T-helper 2 cell treated with Interferon-gamma antibody and Interleukin-4, amounts not matched to agents 100 ng/mL and 5 ng/mL, for 36 hours (primary cell): ENCODE measurements around the gene CHD9. TPM values are rescaled to one million over a fixed set of nuclear protein-coding genes. Genes with fewer than 3 reads are reported as not detected.
"Not testable (repeated sequence)": the region's sequence is repeated elsewhere in the genome, so short reads cannot be mapped to it uniquely, and the experiment has no call there.

Experiments used
- intact Hi-C: fragments of 100-400 bp; cut with micrococcal nuclease; formaldehyde crosslinking; loops from one replicate; pipeline ENCODE4 v1.15.1; 2023
- total RNA-seq: library from RNA; stranded (reverse); gene quantifications from 2 replicates; pipeline ENCODE4 v1.2.3, GENCODE V29; 2022

CHD9 gene, protein sequence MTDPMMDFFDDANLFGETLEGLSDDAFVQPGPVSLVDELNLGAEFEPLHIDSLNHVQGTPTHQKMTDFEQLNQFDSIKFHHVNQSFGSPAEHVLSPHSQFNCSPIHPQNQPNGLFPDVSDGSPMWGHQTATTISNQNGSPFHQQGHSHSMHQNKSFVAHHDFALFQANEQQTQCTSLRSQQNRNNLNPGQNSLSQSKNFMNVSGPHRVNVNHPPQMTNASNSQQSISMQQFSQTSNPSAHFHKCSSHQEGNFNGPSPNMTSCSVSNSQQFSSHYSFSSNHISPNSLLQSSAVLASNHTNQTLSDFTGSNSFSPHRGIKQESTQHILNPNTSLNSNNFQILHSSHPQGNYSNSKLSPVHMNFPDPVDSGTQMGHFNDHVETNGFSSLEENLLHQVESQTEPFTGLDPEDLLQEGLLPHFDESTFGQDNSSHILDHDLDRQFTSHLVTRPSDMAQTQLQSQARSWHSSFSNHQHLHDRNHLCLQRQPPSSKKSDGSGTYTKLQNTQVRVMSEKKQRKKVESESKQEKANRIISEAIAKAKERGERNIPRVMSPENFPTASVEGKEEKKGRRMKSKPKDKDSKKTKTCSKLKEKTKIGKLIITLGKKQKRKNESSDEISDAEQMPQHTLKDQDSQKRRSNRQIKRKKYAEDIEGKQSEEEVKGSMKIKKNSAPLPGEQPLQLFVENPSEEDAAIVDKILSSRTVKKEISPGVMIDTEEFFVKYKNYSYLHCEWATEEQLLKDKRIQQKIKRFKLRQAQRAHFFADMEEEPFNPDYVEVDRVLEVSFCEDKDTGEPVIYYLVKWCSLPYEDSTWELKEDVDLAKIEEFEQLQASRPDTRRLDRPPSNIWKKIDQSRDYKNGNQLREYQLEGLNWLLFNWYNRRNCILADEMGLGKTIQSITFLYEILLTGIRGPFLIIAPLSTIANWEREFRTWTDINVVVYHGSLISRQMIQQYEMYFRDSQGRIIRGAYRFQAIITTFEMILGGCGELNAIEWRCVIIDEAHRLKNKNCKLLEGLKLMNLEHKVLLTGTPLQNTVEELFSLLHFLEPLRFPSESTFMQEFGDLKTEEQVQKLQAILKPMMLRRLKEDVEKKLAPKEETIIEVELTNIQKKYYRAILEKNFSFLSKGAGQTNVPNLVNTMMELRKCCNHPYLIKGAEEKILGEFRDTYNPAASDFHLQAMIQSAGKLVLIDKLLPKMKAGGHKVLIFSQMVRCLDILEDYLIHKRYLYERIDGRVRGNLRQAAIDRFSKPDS (N-terminal part only)
- total RNA-seq = 25.6 and 27.4 TPM in 2 replicates

DNA sequence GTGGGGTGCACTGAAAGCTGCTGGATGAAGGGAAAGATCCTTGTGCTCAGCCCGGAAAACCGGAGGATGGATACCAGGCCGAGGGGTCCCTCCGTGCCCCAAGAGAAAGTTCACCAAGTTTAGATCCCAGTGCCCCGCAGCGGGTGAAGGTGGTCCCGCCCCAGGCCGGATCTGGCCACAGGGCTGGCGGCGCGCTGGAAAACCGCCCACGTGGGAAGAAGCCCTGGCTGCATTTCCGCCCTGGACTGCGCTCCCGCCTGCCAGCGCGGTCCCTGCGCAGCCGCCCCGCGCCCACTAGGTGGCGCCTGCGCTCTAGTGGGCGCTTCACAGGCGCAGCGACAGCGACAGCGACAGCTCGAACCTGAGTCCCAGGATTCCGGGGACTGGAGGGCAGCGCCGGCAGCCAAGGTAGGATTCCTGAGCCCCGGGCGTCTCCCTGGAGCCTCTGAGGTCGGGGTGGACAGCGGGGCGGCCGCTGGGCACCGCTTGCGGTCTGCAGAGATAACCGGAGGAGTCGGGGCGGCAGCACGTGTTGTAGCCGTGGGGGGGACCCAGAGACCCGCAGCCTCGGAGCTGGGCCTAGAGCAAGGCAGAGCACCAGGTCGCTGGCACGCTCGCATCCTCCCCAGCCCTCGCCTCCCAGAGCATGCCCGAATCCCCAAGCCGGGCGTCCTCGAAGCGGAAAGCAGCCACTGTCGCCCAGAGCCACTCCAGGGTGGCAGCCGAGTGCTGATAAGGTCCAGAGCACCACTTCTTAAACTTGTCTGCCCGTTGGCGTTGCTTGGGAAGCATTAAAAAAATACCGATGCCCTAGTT lies at the start of gene CHD9:
Gene CHD9 (plus strand): TSS at position 322 of the 816 bp plus-strand sequence. CDS start 101,099 bp downstream, outside the sequence.
- intact Hi-C loops = loop anchor here (1.0 to 10.0 kb wide), 10 partner anchors 44 to 1872 kb away; partner anchors contain the start of gene AKTIP

DNA sequence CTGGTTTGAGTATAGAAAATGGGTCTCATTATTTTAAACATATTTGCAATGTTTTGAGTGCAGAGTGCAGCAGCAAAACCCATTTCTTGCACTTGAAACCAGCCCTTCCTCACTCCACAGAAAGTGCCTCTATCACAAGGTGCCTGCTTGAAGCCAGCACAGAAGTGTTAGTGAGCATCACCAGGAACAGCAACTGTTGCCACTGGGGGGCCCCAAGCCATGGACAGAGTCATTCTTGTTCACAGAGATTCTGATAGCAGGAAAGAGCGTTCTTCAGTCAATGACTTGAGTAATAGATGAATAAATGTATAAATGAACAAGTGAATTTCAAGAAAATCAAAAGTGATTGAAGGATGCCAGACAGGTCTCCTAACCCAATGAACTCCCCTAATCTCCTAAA lies 47.7 kb upstream of the CHD9 start:
- intact Hi-C loops = no loop called here

DNA sequence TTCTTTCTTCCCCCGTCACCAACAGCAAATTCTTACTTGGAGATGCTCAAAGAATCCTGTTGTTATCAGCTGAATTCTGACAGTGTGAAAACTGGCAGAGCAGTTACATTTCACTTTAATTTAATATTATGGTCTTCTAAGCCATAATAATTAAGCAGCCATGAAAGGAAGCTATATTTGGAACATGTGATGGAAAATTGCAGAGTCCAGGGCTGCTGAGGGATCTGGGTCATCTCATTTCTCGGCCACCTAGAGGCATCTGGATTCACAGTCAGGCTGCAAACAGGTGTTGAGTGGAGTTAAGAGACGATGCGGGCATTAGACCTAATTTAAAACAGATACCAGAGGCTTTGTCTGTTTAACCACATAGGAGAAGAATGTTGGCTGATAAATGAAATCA lies 40.5 kb upstream of the CHD9 start:
- intact Hi-C loops = no loop called here

DNA sequence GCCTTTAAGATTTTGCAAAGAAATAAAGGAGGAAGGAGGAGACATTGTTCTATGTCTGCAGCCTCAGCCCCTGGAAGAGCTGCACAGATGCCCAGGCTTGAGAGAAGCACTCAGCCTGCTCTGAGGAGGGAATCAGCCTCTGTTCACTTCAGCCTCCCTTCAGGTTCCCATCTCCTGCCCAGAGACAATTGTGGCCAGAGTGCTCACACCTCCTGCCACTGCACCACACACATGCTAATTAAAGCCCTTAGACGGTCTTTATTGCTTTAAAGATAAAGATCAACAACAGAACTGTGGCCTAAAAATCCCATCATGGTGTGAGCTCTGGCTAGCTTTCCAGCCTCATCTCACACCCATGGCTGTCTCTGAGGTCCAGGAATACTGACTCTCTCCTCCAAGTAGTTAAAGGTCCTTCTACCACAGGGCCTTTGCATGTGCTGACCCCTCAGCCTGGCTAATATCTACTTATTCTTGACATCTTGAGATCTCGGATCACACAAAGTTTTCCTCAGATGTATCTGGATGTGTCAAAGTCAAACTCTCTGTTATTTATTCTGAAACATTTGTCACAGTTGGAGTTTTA lies 35.9 kb upstream of the CHD9 start:
- intact Hi-C loops = no loop called here

DNA sequence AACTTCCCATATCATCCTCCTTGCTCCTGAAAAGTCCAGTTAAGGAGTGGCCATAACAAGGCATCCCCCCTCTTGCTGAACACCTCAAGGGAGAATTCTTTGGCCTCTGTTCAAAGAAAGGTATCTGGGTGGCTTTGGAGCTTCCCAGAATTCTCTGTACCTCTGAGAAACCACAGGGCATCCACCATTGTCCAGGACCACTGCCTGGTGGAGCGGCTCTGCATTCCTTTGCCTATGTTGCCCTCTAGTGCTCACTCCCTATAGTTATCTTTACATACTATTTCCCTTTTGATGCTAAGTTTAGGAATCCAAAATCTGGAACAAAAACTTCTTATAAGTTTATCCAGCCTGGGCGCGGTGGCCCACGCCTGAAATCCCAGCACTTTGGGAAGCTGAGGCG lies 32.4 kb upstream of the CHD9 start:
- intact Hi-C loops = no loop called here

DNA sequence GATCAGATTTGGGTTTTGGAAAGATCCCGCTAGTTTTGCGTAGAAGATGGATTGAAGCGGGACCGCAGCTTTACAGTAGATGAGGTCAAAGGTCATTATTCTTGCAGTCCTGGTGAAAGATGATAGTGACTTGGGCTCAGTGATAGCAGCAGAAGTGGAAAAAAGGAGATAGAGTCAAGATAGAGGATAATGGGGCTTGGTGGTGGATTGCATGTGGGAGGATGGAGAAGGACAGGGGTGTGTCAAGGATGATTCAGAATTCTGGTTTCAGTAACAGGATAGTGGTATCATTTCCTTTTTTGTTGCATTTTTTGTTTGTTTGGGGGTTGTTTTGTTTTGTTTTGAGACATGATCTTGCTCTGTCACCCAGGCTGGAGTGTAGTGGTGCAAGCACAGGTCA lies 30.7 kb upstream of the CHD9 start:
- intact Hi-C loops = no loop called here

DNA sequence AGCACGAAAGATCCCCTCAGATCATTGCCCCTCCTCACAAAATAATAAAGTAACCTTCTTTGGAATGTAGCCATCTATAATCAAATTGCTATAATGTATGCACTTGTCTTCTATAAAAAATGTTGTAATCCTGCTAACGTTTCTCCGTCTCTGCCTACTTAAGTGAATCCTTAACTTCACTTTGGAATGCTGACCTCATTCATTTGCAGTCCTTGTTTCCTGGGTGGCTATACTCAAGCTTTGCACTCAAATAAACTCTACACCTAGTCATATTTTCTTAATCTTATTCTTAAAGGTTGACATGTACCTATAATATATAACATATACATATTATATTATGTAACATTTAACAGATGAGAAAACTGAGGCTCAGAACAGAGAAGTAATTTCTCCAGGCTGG lies 24.8 kb upstream of the CHD9 start:
- intact Hi-C loops = no loop called here

DNA sequence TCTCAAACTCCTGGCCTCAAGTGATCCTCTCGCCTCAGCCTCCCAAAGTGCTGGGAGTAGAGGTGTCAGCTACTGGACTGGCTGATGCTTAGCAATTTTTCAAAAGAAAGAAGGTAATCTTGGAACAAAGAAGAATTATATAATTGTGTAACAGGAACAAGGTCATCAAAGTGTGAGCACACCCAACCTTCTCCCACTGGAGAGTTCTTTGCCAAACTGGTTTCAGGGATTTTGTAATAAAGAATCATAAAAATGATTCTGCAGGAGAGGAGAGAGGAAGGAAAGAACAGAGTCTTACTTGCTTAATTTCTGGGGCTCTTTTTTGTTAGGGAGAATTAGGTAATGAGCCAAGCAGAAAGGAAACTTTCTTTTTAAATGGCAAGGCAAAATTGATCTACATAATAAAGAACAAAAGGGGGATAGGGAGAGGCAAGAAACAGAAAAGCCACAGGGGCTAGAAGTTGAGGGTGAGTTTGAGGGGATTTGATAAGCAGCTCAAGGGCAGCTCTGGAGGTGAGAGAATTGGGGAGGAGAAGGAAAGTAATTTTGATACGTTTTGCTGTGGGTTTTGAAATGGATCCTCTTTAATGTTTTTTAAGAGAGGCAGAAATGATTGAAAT lies 23.4 kb upstream of the CHD9 start:
- intact Hi-C loops = no loop called here

DNA sequence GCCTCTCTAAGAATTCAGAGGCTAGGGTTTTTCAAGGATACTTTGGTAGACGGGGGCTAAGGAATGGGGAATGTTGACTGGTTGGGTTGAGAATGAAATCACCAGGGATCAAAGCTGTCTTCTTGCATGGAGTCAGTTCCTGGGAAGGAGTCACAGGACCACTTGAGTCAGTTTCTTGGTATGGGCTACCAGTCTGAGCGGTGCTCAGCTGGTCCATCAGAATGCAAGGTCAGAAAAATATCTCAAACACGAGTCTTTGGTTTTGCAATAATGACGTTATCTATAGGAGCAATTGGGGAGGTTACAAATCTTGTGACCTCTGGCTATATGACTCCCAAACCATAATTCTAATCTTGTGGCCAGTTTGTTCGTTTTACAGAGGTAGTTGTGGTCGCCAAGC lies 20.5 kb upstream of the CHD9 start:
- intact Hi-C loops = no loop called here

DNA sequence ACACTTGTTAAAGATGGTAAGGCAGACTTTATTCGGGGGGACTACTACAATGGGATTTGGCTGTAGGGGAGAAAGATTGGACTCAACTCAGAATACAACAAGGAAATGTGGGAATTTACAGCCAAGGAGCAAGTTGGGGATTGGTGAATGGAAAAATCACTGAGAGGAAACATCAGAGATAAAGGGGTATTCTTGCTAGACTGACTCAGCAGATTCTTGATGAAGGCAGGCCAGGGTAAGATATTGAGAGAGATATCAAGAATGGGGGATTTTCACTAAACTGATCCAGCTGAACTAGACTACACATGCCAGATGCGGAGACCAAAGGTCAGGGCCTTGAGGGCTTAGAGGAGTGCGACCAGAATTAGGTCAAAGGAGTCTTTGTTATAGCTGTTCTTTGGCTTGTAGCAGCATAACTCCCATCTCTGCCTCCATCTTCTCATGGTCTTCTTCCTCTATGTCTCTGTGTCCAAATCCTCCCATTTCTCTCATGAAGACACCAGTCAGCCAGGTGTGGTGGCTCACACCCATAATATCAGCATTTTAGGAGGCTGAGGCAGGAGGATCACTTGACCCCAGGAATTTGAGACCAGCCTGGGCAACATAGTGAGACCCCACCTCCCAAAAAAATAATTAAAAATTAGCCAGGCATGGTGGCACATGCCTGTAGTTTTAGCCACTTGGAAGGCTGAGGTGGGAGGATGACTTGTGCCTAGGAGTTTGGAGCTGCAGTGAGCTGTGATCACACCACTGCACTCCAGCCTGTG lies 19.4 kb upstream of the CHD9 start:
- intact Hi-C loops = no loop called here

DNA sequence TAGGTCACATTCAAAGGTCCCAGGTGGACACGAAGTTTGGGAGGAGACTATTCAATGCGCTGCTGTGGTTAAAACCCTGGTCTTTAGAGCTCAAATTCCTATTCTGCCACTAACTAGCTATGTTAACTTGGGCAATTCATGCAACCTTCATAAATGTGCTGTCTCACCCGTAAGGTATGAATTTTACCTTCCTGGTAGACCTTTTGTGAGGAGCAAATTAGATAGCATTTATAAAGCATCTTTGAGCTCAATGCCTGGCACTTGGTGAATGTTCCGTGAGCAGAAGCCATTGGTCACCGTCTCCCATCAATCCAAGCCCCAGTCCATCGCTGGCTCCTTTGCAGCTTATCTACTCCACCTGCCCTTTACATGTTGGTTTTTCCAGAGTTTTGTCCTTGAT lies 18.7 kb upstream of the CHD9 start:
- intact Hi-C loops = no loop called here

DNA sequence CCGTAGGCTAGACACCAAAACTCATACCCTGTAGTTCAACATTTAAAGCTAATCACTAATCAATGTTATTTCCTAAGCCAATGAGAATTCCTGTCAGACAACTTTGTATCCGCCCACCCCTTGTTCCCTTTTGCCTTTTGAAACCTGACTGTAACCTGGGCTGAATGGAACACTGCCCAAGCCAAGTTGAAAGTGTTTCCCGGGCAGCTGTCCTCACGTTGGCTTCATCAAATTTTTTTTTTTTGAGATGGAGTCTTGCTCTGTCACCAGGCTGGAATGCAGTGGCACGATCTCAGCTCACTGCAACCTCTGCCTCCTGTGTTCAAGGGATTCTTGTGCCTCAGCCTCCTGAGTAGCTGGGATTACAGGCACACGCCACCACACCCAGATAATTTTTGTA lies 18.1 kb upstream of the CHD9 start:
- intact Hi-C loops = not testable (repeated sequence)

DNA sequence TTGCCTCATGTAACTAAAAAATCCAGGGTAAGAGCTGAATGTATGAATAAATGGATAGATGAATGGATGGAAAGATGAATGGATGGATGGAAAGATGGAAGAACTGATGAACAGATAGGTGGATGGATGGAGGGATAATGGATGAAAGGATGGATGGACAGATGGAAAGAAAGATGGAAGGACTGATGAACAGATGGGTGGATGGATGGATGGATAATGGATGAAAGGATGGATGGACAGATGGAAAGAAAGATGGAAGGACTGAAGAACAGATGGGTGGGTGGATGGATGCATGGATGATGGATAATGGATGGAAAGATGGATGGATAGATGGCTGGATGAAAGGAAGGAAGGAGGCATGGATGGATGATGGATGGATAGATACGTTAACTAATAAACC lies 14.0 kb upstream of the CHD9 start:
- intact Hi-C loops = no loop called here

DNA sequence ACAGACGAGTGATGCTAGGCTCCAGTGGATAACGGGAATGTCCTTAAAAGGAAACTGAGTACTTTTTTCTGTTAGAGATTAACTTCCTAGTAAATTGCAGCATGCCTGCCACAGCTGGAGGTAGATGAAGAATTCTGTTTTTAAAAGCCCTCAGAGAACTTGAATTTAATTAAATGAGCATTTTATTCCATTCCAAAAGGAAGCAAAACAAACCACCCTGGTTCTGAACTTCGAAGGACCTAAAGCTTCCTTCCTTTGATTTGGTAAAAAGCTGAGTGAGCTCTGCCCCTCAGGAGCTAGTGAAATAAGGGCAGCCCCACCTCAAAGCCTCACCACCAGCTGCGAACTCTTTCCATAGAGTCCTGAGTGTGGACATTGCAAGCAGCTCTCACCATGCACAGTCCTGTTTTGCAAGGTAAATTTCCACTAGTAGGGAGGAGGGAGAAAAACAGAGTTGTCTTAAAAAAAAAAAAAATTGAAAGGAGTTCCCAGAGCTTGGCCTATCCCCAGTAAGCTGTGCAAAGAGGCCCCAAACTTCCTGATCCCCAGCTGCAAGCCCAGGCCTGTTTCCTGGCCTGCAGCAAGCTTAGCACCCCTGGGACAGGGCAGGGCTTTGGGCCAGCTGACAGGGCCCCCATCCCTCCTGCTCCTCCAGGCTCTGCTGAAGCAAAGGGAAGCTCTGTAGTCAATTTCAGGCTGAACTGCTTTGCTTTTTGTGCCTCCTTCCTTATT lies 13.3 kb upstream of the CHD9 start:
- intact Hi-C loops = no loop called here

DNA sequence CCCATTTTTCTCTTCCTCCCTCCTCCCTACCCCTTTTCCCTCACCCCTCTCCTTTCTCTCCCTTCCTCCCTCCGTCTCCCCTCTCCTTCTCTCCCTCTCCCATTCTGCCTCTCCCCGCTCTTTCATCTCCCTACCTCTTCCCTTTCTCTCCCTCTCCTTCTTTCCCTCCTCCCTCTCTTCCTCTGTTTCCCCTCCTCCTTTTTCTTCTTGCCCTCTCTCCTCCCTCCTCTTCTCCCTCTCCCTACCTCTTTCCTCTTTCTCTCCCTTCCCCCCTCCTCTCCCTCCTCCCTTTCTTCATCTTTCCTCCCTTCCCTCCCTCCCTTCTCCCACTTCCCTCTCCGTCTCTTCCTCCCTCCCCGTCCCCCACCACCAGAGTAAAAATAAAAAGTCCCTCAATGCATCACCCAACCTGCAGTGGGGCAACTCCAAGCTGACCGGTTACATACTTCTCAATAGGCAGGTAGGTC lies 12.5 kb upstream of the CHD9 start:
- intact Hi-C loops = no loop called here

DNA sequence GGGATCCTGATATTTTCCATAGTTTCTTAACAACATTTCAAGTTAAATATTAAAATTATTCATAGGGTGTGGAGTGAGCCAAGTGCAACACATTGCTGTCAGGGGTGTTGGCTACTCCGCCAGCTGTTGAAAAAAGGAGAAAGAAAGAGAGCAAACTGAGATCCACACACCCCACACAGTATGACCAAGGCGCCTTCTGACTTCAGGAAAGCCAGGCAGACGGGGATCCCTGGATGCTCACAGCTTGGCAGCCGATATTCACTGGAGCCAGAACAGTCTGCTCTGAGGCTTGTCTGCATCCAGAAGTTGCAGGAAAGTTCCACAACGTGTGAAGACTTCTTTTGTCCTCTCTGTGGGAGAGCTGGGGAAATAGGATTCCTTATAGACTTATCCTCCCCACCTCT lies 11.4 kb upstream of the CHD9 start:
- intact Hi-C loops = no loop called here

DNA sequence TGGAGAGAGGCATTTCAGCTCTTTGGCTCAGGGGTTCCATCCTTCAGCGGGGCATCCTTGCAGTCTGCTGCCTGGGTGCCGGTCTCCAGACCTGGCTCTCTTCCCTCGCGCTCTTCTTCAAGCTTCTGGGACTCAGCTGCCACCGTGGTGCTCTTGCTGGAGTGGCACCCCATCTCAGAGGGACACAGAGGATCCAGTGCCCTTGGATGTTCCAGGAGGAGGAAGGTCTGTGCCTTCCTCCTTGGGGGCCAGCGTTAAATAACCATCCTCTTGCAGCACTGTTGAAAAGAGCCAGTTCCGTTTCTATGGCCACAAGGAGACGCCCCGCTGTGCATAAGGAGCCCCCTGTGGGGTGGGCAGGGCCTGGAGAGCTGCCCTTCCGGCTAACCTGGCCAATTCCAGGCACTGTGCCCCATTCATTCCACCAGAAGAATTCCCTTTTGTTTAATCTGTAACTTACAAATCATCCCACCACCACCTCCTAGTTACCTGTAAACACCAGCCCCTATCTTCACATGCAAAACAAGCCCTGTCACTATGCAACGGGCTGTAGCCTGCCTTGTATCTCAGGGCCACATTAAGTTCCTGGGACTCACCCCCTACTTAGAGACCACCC lies 10.7 kb upstream of the CHD9 start:
- intact Hi-C loops = no loop called here
